Ovary (tissue), 3 donors: ENCODE results near the gene HDDC3.

Experiments used
- CTCF ChIP-seq, 3 donors: fragments of 450-650 bp in 2 of 3; fragments of 200-600 bp in 1 of 3; IDR thresholded peaks; one replicate each; pipeline versions ENCODE4 v1.5.1 to v1.8.0; 2016 to 2022; ENCODE audit warnings: antibody characterized with exemption in 3 of 3, mild to moderate bottlenecking in 1 of 3
- EP300 ChIP-seq: sonication (generic); formaldehyde crosslinking; IDR thresholded peaks from one replicate; pipeline ENCODE4 v1.6.1; 2017; ENCODE audit warnings: antibody characterized with exemption
- donor health status: DM: no; HTN: no; CAD: no.

- TF ChIP-seq CTCF (IDR thresholded peaks at IDR 0.05) (no peak), EP300 (no peak)
Observed at GRCh38 chr15:90917569-90917968, 14.8 kb downstream of the HDDC3 start.
